ENCODE data around the gene DOLPP1. TPM values are rescaled to one million over a fixed set of nuclear protein-coding genes. Genes with fewer than 3 reads are reported as not detected.

Gene DOLPP1
- polyA plus RNA-seq, 3 donors = 5.4 to 6.6 (median 5.9) TPM

DNA sequence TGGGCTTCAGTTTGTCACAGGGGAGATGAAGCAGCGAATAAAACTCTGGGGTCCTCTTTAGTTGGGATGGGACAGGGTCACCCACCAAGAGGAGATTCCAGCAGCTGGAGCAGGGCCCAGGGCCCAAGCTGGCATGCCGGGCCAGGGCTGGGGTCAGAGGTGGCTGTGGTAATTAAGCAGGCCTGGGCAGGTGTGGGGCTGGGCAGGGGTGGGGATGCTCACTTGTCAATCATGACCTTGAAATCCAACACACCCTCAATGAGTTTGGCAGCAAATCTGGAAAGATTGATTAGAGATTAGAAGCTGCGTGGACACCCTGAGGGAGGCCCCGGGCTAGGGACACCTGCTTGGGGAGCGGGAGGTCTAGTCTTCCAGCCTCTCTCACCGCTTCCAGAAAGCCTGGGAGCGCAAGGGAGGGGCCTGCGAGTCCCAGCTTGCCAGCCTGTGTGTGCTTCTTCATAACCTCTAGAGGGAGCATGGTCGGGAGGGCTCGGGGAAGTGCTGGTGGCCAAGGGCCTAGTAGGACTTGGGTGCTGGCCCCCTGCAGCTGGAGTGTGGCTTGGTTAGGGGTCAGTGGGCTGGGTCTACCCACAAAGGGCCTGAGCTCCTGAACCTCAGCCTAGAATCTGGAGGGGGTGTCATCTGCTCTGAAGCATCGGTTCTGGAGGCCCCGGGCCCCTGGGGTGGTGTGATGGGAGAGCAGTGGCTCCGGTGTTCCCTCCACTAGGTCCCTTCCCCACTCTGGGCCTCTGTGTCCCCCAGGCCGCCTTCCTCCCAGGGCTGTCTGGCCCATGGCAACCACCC lies 22.1 kb downstream of the DOLPP1 start:
- H3K4me2 ChIP-seq (replicated peaks; ENCODE audit: extremely low read depth, low read length, poor library complexity, severe bottlenecking) = no peak overlapping the region

DNA sequence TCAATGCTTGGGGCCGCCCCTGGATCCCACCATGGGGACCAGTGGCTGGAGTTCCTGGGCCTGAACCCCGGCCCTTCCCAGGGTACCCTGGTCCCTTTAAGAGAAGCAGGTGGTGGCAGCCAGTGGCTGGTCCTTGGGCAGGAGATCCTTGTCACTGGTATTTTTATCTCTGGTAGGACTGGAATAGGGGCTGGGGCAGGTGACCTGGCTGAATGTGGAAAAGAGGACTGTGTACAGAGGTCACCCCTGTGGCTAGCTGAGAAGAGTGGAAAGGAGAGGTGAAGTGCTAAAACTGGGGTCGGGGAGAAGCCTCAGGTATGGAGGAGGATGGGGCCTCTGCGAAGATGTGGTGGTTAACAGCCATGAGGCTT lies 22.7 kb downstream of the DOLPP1 start:
- H3K27me3 ChIP-seq (ENCODE audit: control insufficient read depth in 2 of 2, insufficient read depth in 2 of 2, low read length in 2 of 2) = no peaks in the 10 kb centered on the region
- H4K20me1 ChIP-seq (ENCODE audit: insufficient read depth, low read length) = no peaks in the 10 kb centered on the region
- H3K4me1 Mint-ChIP-seq = no peaks in the 10 kb centered on the region
- no peak for DNase-seq
- WGBS (ENCODE audit: insufficient coverage) = 98% methylated on average over 4 of the region's 4 CpGs
- no peak overlapping the region for H3K4me3 Mint-ChIP-seq
- peaks cover 0 to 1% (median 0%) of the 10 kb centered on the region in 3 donors for H3K27me3 Mint-ChIP-seq (ENCODE audit: low read depth in 3 of 3)
- H3K27ac Mint-ChIP-seq = peak overlapping the region in 1 of 7 donors; percentile 27
- no peak overlapping the region for H3K4me2 ChIP-seq (replicated peaks; ENCODE audit: extremely low read depth, low read length, poor library complexity, severe bottlenecking)
- TF ChIP-seq, protein P1, sequence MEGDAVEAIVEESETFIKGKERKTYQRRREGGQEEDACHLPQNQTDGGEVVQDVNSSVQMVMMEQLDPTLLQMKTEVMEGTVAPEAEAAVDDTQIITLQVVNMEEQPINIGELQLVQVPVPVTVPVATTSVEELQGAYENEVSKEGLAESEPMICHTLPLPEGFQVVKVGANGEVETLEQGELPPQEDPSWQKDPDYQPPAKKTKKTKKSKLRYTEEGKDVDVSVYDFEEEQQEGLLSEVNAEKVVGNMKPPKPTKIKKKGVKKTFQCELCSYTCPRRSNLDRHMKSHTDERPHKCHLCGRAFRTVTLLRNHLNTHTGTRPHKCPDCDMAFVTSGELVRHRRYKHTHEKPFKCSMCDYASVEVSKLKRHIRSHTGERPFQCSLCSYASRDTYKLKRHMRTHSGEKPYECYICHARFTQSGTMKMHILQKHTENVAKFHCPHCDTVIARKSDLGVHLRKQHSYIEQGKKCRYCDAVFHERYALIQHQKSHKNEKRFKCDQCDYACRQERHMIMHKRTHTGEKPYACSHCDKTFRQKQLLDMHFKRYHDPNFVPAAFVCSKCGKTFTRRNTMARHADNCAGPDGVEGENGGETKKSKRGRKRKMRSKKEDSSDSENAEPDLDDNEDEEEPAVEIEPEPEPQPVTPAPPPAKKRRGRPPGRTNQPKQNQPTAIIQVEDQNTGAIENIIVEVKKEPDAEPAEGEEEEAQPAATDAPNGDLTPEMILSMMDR (IDR thresholded peaks at IDR 0.05) = no peak
- peaks cover 12 to 33% of the 10 kb centered on the region in 2 donors for H3K36me3 ChIP-seq (replicated peaks in 1 of 2; ENCODE audit: control insufficient read depth in 1 of 2, insufficient read depth in 2 of 2, low read length in 2 of 2)
- peaks cover 0 to 3% (median 0%) of the 10 kb centered on the region in 7 donors for H3K9me3 Mint-ChIP-seq
- H3K4me1 ChIP-seq (ENCODE audit: control insufficient read depth in 1 of 2, insufficient read depth in 2 of 2, low read length in 2 of 2) = peaks cover 0 to under 1% of the 10 kb centered on the region in 2 donors
- H3K36me3 Mint-ChIP-seq = peaks cover 24 to 27% of the 10 kb centered on the region in 2 donors
- H2AFZ ChIP-seq (ENCODE audit: insufficient read depth, low read depth, low read length, poor library complexity, severe bottlenecking) = no peak overlapping the region
- intact Hi-C loops (cut with micrococcal nuclease) = no loop called here
- peaks cover 2% of the 10 kb centered on the region for H3K79me2 ChIP-seq (ENCODE audit: insufficient read depth, low read length)
- no peak overlapping the region for H3K4me3 ChIP-seq (replicated peaks in 1 of 3; ENCODE audit: low read depth in 2 of 3, low read length in 3 of 3)
- no peak overlapping the region for H3K27ac ChIP-seq (ENCODE audit: low read depth in 1 of 2, low read length in 2 of 2)
- H3K9ac ChIP-seq (ENCODE audit: insufficient read depth, low read length, poor library complexity, severe bottlenecking) = no peak overlapping the region
- H3K9me3 ChIP-seq (replicated peaks in 1 of 2; ENCODE audit: control insufficient read depth in 1 of 2, insufficient read depth in 1 of 2, low read length in 2 of 2) = no peaks in the 10 kb centered on the region

More for the DNA sequence above, 22.1 kb downstream of the DOLPP1 start:
- 47% methylated on average over 8 of the region's 14 CpGs for WGBS (ENCODE audit: insufficient coverage)
- H3K27me3 Mint-ChIP-seq (ENCODE audit: low read depth in 3 of 3) = peaks cover 0 to 1% (median 0%) of the 10 kb centered on the region in 3 donors
- peaks cover 29 to 32% of the 10 kb centered on the region in 2 donors for H3K36me3 Mint-ChIP-seq
- Histone ChIP-seq H3K27me3 (ENCODE audit: control insufficient read depth in 2 of 2, insufficient read depth in 2 of 2, low read length in 2 of 2) (no peaks in the 10 kb centered on the region), H3K27ac (ENCODE audit: low read depth in 1 of 2, low read length in 2 of 2) (no peak overlapping the region), H3K79me2 (ENCODE audit: insufficient read depth, low read length) (no peaks in the 10 kb centered on the region), H3K4me1 (ENCODE audit: control insufficient read depth in 1 of 2, insufficient read depth in 2 of 2, low read length in 2 of 2) (no peaks in the 10 kb centered on the region), H3K36me3 (replicated peaks in 1 of 2; ENCODE audit: control insufficient read depth in 1 of 2, insufficient read depth in 2 of 2, low read length in 2 of 2) (peaks cover 15 to 37% of the 10 kb centered on the region in 2 donors), H4K20me1 (ENCODE audit: insufficient read depth, low read length) (no peaks in the 10 kb centered on the region), H3K9me3 (replicated peaks in 1 of 2; ENCODE audit: control insufficient read depth in 1 of 2, insufficient read depth in 1 of 2, low read length in 2 of 2) (no peaks in the 10 kb centered on the region), H3K9ac (ENCODE audit: insufficient read depth, low read length, poor library complexity, severe bottlenecking) (no peak overlapping the region), H2AFZ (ENCODE audit: insufficient read depth, low read depth, low read length, poor library complexity, severe bottlenecking) (no peak overlapping the region), H3K4me3 (replicated peaks in 1 of 3; ENCODE audit: low read depth in 2 of 3, low read length in 3 of 3) (no peak overlapping the region)
- no peaks in the 10 kb centered on the region for H3K4me1 Mint-ChIP-seq
- H3K9me3 Mint-ChIP-seq = peaks cover 0 to 3% (median 0%) of the 10 kb centered on the region in 7 donors
- DNase-seq = peak in 1 of 3 donors; percentile 34
- no peak overlapping the region for H3K27ac Mint-ChIP-seq
- H3K4me3 Mint-ChIP-seq = no peak overlapping the region
- TF ChIP-seq, protein P1 (IDR thresholded peaks at IDR 0.05) = peak; percentile 65
- intact Hi-C loops (cut with micrococcal nuclease) = no loop called here
